Astrocyte of the hippocampus (primary cell): ENCODE data around the gene UBE2O.

ENCODE experiments used
- DNase-seq: peaks from one replicate; pipeline ENCODE4 v3.0.0; 2011; ENCODE audit warnings: low read depth, low spot score

UBE2O gene

GRCh38 chr17:76415786-76416185 is 37.2 kb downstream of the UBE2O start:
- no peak for DNase-seq

DNA sequence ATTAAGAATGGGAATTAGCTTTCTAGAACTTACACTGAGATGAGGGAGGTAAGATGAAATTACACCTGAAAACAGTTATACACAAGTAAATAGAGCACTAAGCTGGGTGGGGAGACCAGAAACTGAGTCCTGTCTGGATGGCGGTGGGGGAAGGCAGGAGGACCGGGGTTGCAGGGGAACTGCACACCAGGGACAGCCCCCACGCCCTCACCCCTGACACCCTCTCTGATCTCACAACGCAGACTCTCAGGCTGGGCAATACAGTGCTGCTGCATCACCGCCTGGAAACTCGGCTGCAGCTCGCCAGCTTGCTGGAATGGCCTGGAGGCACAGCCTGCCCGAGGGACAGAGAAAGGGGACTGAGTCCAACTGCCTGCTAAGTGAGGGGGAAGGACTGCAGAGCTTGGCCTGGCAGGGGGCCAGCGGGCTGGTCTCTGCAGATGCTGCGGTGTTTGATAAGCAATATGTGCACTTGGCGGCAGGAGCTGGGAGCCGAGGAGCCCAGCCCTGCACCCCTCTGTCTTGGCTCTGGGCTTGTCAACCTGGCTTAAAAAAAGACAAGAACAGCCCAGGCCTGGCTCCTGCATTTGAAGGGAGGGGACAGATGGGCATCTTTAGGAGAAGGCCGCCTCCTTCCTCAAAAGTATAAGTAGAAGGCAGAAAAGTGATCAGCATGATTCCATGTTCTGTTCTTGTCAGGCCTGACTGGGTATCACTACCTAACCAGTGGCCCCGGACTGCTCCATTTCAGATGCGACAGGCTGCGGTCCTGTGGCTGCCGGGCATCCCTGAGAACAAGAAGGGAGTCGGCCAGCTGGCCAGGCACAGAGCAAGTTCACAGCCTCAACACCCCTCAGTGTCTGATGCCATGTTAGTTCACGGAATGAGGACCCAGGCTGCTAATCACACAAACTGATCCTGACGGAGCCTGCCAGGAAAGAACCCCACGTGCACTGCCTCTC is 38.3 kb downstream of the UBE2O start:
- DNase-seq, result peak; percentile 88

DNA sequence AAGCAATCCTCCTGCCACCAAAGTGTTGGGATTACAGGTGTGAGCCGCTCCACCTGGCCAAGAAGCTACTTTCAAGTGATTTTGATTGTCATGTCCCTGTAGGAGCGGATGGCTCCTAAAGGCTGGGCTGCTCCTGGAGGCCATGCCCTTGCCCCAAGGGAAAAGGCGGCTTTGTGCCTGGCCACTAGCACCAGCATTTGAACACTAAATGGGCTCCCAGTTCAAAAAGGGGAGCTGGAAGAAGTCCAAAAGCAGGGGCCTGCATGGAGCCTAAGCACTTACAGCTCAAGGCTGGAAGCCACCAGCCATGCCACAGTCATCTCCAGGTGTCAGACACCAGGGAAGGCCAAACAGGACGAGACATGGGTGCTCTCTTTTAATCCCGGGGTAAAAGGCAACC is 41.7 kb downstream of the UBE2O start:
- DNase-seq, result no peak

- DNase-seq, result no peak
Observed at GRCh38 chr17:76410328-76410965, 42.5 kb downstream of the UBE2O start.

DNA sequence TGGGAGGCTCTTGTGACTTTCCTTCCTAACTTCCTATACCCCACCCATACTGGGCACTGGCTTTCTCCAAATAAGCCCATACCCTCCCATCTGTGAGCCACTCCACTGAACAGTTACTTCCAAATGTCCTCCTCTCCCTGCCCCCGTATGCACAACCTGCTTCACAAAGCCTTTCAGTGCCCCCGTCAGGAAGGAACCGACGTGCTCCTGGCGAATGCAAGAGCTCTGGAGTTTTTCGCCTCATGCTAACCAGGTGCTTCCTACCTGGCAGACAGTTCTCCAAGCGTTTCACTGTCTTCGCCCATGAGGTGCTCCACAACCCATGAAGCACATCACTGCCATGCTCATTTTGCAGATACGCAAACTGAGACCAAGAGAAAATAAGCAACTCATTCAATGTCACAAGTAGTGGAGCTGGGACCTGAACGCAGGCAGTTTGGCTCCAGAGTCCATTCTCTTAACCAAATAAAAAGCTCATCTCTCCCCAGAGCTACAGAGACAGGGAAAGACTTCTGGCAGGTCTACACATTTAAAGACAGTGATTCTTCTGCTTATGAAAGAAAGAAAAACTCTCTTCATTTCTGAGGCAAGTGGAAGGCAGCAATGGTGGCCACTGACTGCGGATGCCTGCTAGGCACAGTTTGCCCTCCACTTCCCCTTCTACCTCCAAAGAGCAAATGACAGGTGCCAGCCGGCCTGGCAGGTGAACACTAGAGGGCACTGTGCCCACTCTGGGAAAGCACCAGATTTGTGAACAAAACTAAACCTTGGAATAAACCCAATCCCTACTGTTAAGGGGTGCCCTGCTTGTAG is 44.7 kb downstream of the UBE2O start:
- peak; percentile 75 for DNase-seq

- no peak for DNase-seq
Observed at GRCh38 chr17:76407509-76407908, 45.4 kb downstream of the UBE2O start.

DNA sequence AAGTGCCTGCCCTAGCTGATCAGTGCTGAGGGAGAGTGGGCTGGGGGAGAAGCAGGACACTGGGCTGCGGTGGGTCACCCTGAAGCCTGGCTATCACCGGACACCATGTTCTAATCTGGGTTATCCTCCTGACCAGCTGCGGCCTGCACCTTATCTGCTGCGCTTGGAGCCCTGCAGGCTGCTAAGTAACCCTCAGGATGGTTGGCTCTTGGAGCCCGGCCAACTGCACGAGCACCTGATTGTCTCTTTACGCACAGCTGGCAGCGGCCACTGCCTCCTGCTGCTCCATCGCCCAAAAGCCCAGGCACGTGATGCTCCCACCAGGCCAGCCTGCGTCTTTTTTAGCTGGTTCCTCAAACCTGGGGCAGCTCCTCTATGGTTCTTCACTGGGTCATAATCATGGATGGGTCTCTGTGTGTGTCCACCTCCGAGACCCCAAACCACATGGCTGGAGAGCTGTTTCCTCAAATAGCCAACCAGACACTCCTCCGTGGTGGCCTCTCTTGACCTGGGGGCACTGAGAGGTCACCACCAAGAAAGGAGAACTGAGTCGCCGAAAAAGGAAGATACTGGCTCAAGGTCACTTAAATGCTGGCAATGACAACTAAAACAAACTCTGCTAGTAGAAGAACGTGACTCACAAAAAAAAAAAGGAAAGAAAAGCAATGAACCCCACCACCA is 46.8 kb downstream of the UBE2O start:
- no peak for DNase-seq

- DNase-seq, result no peak
Observed at GRCh38 chr17:76405607-76405966, 47.4 kb downstream of the UBE2O start.

- DNase-seq, result no peak
Observed at GRCh38 chr17:76404976-76405563, 47.9 kb downstream of the UBE2O start.

DNA sequence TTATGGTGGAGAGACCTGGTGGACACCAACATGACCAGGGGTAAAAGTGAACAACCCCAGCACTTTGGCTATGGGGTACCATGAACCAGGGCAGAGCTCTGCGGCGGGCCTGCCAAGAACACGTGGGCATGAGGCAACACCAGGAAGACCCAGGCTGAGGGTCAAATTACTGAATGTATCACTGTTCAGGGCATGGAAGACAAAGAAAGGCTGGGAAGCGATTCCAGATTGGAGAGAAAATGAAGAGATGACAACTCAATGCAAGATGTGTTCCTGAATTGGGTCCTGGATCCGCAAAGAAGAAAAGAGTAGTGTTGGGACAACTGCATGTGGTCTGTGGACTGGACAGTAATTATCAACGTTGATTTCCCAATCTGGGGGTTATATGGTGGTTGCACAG is 48.7 kb downstream of the UBE2O start:
- DNase-seq, result no peak

- DNase-seq, result no peak
Observed at GRCh38 chr17:76402711-76403110, 50.2 kb downstream of the UBE2O start.

DNA sequence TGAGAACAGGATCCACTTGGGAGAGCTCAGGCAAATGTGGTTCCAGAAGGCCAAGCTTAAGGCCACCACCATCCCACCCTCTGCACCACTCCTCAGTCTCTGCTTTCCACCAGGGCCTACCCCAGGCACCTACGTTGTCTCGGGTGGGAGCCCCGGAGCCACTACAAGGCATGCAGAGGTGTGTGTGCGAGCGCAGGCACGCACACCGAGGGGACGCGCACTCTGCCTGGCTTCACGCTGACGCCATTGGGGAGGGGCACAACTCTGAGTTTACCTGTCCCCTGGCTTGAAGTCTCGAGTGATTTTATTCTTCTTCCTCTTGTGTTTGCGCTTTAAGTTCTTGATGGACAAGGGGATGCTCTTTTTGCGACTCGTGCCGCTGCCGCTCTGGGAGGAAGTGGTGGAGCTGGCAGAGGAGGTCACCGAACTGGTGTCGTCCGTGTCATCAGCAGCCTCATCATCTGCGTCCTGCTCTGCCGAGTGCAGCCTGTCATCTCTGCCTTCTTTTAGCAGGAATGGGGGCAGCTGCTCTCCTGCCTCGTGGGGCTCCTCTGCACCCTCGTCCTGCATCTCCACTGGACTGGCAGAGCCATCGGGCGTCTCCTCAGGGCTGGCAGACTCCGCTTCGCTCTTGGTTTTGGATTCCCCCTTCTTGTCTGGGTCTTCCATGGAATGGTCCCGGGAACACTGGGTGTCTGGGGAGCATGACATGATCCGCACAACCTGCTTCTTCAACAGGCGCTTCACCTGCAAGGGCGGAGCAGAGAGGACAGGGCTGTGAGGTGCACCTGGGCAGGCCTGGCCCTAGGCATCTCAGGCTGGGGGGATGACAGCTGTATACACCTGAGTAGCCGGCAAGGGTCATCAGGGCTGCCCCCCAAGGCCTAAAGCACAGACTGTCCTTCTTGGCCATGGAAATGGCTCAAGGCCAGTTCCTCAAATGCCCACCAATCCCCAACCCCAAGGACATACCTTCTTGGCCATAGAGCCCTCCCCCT is 53.5 kb downstream of the UBE2O start:
- DNase-seq, result no peak

- no peak for DNase-seq
Observed at GRCh38 chr17:76398523-76399174, 54.3 kb downstream of the UBE2O start.

- peak; percentile 92 for DNase-seq
Observed at GRCh38 chr17:76397687-76398522, 55.0 kb downstream of the UBE2O start.

DNA sequence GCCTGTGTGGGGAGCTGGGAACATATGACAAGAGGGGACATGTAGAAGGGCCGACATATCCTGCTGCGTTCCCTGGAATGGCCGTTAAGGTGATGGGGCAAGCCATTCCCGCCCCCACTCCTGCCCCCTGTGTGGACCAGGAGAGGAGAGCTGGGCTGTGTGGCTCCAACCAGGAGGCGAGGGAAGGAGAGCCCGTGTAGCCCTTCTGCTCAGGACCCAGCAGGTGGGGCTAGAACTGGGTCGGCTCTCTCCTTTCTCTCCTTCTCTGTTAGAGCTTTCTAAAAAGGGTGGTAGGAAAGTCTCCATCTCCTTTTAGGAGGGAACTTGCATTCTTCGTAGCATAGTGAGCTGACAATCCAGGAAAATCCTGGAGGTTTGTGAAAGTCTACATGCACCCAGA is 55.8 kb downstream of the UBE2O start:
- DNase-seq, result no peak

DNA sequence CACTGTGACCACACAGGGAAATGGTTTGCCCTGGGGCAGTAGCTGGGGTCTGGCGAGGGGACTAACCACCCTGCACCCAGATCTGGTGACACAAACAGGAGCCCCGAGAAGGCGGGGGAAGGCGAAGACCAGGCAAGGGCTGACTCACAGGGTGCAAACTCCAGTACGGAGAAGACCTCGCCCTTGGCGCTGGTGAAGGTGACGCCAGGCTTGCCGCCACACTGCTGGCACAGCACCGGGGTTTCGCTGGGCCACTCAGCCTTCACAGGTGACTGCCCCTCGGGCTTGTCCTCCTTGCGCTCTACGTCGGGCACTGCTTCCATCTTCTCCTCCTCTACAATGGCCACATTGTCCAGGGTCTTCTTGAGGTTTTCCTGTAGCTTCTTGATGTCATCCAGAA is 57.0 kb downstream of the UBE2O start:
- no peak for DNase-seq

DNA sequence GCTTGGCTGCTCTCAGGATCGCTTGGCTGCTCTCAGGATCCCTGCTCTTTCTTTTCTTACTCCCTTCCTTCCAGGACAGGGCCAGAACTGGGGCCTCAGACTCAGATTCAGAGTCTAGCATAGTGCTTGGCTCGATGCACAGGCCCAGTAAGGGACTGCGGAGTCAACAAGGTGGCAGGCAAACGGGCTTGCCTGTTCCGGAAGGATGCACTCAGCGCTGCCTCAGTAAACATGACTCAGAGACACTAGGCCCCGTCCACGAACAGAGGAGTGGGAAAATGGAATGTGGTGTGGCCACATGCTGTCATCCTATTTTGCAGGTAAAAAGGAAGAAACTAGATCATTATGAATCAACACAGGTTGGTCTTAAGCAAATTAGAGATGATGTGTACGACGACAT is 58.8 kb downstream of the UBE2O start:
- DNase-seq, result no peak

- DNase-seq, result no peak
Observed at GRCh38 chr17:76391200-76391715, 61.7 kb downstream of the UBE2O start.
